GM12878 (cell line): Measurements from ENCODE around the gene FMNL2.

Experiments used
- CHD2 ChIP-seq: IDR thresholded peaks from 2 replicates; pipeline ENCODE4 v1.6.1; 2011; ENCODE audit warnings: low read depth, low read length, improper control_type of control experiment, borderline replicate concordance
- EED ChIP-seq: sonication (generic); IDR thresholded peaks from 2 replicates; pipeline ENCODE4 v1.6.1; 2016; ENCODE audit warnings: antibody characterized with exemption, low read depth
- FOS ChIP-seq: IDR thresholded peaks from 3 replicates; pipeline ENCODE4 v1.6.1; 2011; ENCODE audit warnings: borderline replicate concordance; ENCODE audit not compliant: insufficient read length; ENCODE audit errors: extremely low read depth
- NR2C1 ChIP-seq: fragments of 450-650 bp; IDR thresholded peaks from 2 replicates; pipeline ENCODE4 v1.6.1; 2017; ENCODE audit warnings: antibody characterized with exemption, mild to moderate bottlenecking, moderate library complexity
- SMC3 ChIP-seq: IDR thresholded peaks from 2 replicates; pipeline ENCODE4 v1.6.1; 2011; ENCODE audit warnings: low read length, improper control_type of control experiment, borderline replicate concordance
- ZNF274 ChIP-seq: IDR thresholded peaks from one replicate; pipeline ENCODE4 v1.8.0; 2011; ENCODE audit not compliant: insufficient read length, insufficient read depth
- TF ChIP-seq, protein P1 (sequence below), 3 experiments: IDR thresholded peaks in 2 of 3; conservative IDR thresholded peaks in 1 of 3; 2 replicates each; pipeline ENCODE4 v1.5.1; 2011; ENCODE audit warnings: low read depth in 3 of 3, low read length in 3 of 3, mild to moderate bottlenecking in 3 of 3, control low read depth in 2 of 3, moderate library complexity in 2 of 3, inconsistent platforms in 1 of 3, mixed read lengths in 1 of 3; ENCODE audit not compliant: control insufficient read depth in 2 of 3, insufficient read depth in 1 of 3; ENCODE audit errors: extremely low read depth in 1 of 3
- TF ChIP-seq, protein P2 (sequence below): IDR thresholded peaks from 2 replicates; pipeline ENCODE4 v1.6.1; 2011; ENCODE audit warnings: low read depth, low read length, improper control_type of control experiment, borderline replicate concordance
- TF ChIP-seq, protein P3 (sequence below): IDR thresholded peaks from 2 replicates; pipeline ENCODE4 v1.6.1; 2011; ENCODE audit warnings: borderline replicate concordance, low read depth, mild to moderate bottlenecking, moderate library complexity, low read length; ENCODE audit not compliant: insufficient read depth, poor library complexity, severe bottlenecking

DNA sequence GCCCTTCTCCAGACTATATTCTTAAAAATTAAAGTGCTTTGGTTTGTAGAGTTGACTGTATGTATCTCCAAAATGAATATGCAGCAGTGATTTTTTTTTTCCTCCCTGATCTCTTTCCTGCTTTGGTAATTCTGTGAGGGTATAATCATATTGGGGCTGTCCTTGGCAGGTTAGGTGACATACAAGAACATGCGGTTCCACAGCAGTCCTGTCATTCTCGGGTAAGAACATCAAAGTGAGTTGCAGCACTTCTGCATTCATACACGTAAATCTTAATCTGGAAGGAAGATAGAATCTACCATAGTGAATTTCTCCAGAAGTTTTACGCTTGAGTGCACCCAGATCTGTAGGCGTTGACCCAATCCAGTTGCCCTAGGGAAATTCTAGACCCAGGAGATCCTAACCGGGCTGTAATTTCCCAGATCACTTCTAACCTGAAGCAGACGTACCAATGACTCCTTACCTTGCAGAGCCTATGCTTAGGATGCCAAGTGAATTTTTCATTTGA lies 272.9 kb downstream of the FMNL2 start:
- TF ChIP-seq, protein P1, sequence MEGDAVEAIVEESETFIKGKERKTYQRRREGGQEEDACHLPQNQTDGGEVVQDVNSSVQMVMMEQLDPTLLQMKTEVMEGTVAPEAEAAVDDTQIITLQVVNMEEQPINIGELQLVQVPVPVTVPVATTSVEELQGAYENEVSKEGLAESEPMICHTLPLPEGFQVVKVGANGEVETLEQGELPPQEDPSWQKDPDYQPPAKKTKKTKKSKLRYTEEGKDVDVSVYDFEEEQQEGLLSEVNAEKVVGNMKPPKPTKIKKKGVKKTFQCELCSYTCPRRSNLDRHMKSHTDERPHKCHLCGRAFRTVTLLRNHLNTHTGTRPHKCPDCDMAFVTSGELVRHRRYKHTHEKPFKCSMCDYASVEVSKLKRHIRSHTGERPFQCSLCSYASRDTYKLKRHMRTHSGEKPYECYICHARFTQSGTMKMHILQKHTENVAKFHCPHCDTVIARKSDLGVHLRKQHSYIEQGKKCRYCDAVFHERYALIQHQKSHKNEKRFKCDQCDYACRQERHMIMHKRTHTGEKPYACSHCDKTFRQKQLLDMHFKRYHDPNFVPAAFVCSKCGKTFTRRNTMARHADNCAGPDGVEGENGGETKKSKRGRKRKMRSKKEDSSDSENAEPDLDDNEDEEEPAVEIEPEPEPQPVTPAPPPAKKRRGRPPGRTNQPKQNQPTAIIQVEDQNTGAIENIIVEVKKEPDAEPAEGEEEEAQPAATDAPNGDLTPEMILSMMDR (IDR thresholded peaks at IDR 0.05 in 2 of 3, conservative IDR thresholded peaks at IDR 0.05 in 1 of 3; ENCODE audit: control insufficient read depth in 2 of 3, extremely low read depth in 1 of 3, insufficient read depth in 1 of 3, low read depth in 3 of 3, low read length in 3 of 3), result no peak
- TF ChIP-seq SMC3, result no peak
- TF ChIP-seq EED, result no peak
- TF ChIP-seq FOS, result no peak
- TF ChIP-seq, protein P2, sequence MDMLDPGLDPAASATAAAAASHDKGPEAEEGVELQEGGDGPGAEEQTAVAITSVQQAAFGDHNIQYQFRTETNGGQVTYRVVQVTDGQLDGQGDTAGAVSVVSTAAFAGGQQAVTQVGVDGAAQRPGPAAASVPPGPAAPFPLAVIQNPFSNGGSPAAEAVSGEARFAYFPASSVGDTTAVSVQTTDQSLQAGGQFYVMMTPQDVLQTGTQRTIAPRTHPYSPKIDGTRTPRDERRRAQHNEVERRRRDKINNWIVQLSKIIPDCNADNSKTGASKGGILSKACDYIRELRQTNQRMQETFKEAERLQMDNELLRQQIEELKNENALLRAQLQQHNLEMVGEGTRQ, result no peak
- no peak for TF ChIP-seq ZNF274
- TF ChIP-seq NR2C1, result no peak
- TF ChIP-seq, protein P3, sequence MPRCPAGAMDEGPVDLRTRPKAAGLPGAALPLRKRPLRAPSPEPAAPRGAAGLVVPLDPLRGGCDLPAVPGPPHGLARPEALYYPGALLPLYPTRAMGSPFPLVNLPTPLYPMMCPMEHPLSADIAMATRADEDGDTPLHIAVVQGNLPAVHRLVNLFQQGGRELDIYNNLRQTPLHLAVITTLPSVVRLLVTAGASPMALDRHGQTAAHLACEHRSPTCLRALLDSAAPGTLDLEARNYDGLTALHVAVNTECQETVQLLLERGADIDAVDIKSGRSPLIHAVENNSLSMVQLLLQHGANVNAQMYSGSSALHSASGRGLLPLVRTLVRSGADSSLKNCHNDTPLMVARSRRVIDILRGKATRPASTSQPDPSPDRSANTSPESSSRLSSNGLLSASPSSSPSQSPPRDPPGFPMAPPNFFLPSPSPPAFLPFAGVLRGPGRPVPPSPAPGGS, result no peak
- TF ChIP-seq CHD2, result no peak
